Effector CD8-positive, alpha-beta T cell (primary cell): Measurements from ENCODE around the gene TRAFD1.

Experiments used
- DNase-seq: peaks from one replicate; lab custom pipeline; 2025; lab: John Stamatoyannopoulos, UW

TRAFD1 gene

GRCh38 chr12:112175361-112176155 lies 50.2 kb downstream of the TRAFD1 start:
- no peak for DNase-seq

- DNase-seq, result no peak
Measured at GRCh38 chr12:112176321-112177010, 51.1 kb downstream of the TRAFD1 start.

GRCh38 chr12:112178796-112179195 lies 53.4 kb downstream of the TRAFD1 start:
- DNase-seq, result no peak

- DNase-seq, result no peak
Measured at GRCh38 chr12:112179341-112179740, 54.0 kb downstream of the TRAFD1 start.

- DNase-seq, result no peak
Measured at GRCh38 chr12:112179916-112180315, 54.6 kb downstream of the TRAFD1 start.

GRCh38 chr12:112180422-112180821 lies 55.1 kb downstream of the TRAFD1 start:
- no peak for DNase-seq

- DNase-seq, result no peak
Measured at GRCh38 chr12:112182499-112182898, 57.1 kb downstream of the TRAFD1 start.

GRCh38 chr12:112183141-112184021 lies 58.0 kb downstream of the TRAFD1 start:
- DNase-seq, result no peak

- no peak for DNase-seq
Measured at GRCh38 chr12:112184056-112184887, 58.9 kb downstream of the TRAFD1 start.

GRCh38 chr12:112185093-112185923 lies 59.9 kb downstream of the TRAFD1 start:
- no peak for DNase-seq

- DNase-seq, result no peak
Measured at GRCh38 chr12:112188130-112188830, 62.9 kb downstream of the TRAFD1 start.

- DNase-seq, result no peak
Measured at GRCh38 chr12:112190231-112191025, 65.1 kb downstream of the TRAFD1 start.

- no peak for DNase-seq
Measured at GRCh38 chr12:112191201-112191600, 65.8 kb downstream of the TRAFD1 start.

GRCh38 chr12:112191840-112192321 lies 66.5 kb downstream of the TRAFD1 start:
- no peak for DNase-seq

GRCh38 chr12:112192475-112192874 lies 67.1 kb downstream of the TRAFD1 start:
- no peak for DNase-seq

GRCh38 chr12:112194601-112195247 lies 69.4 kb downstream of the TRAFD1 start:
- DNase-seq, result no peak

GRCh38 chr12:112196196-112196875 lies 71.0 kb downstream of the TRAFD1 start:
- DNase-seq, result no peak
